ENCODE results near the gene IL20. TPM values are rescaled to one million over a fixed set of nuclear protein-coding genes. Genes with fewer than 3 reads are reported as not detected.

IL20 gene
- total RNA-seq, 1 donor from 2014 or later: not detected

GRCh38 chr1:206867716-206868115, 2.3 kb downstream of the IL20 start:
- Histone ChIP-seq H3K4me1 (peaks cover 7% of the 10 kb centered on the region), H3K27me3 (ENCODE audit: low read depth) (no peaks in the 10 kb centered on the region), H3K4me3 (no peak overlapping the region), H3K9me3 (no peaks in the 10 kb centered on the region), H3K27ac (no peak overlapping the region), H3K36me3 (no peaks in the 10 kb centered on the region)
- ATAC-seq (no peak), DNase-seq (no peak)
- TF ChIP-seq CTCF (IDR thresholded peaks at IDR 0.05): no peak
- intact Hi-C loops (cut with DNase I): loop anchor here (10.0 kb wide), 1 partner anchor 47 kb away; no protein-coding TSS in a partner anchor

- H3K27me3 ChIP-seq (ENCODE audit: low read depth): no peaks in the 10 kb centered on the region
- no peak overlapping the region for H3K4me3 ChIP-seq
- intact Hi-C loops (cut with DNase I): loop anchor here (10.0 kb wide), 1 partner anchor 47 kb away; no protein-coding TSS in a partner anchor
- H3K36me3 ChIP-seq: no peaks in the 10 kb centered on the region
- peaks cover 7% of the 10 kb centered on the region for H3K4me1 ChIP-seq
- ATAC-seq (no peak), DNase-seq (no peak)
- no peaks in the 10 kb centered on the region for H3K9me3 ChIP-seq
- H3K27ac ChIP-seq: no peak overlapping the region
- TF ChIP-seq CTCF (IDR thresholded peaks at IDR 0.05): no peak
Measured at GRCh38 chr1:206868264-206868663, 2.8 kb downstream of the IL20 start.

- Histone ChIP-seq H3K4me3 (no peak overlapping the region), H3K9me3 (peaks cover under 1% of the 10 kb centered on the region), H3K4me1 (no peaks in the 10 kb centered on the region), H3K27ac (no peak overlapping the region), H3K36me3 (no peaks in the 10 kb centered on the region), H3K27me3 (ENCODE audit: low read depth) (no peaks in the 10 kb centered on the region)
- intact Hi-C loops (cut with DNase I): no loop called here
- DNase-seq (no peak), ATAC-seq (no peak)
- TF ChIP-seq CTCF (IDR thresholded peaks at IDR 0.05): no peak
Measured at GRCh38 chr1:206872139-206872538, 6.7 kb downstream of the IL20 start.

GRCh38 chr1:206873603-206874188, 8.3 kb downstream of the IL20 start:
- Histone ChIP-seq H3K9me3 (peaks cover 16% of the 10 kb centered on the region), H3K27me3 (ENCODE audit: low read depth) (no peaks in the 10 kb centered on the region), H3K4me1 (no peaks in the 10 kb centered on the region), H3K36me3 (no peaks in the 10 kb centered on the region), H3K4me3 (no peak overlapping the region), H3K27ac (no peak overlapping the region)
- TF ChIP-seq CTCF (IDR thresholded peaks at IDR 0.05): no peak
- ATAC-seq (peak; percentile 74 to 79), DNase-seq (no peak)
- intact Hi-C loops (cut with DNase I): no loop called here

- H3K4me3 ChIP-seq: no peak overlapping the region
- TF ChIP-seq CTCF (IDR thresholded peaks at IDR 0.05): no peak
Measured at GRCh38 chr1:206875752-206876377, 10.4 kb downstream of the IL20 start.

More at GRCh38 chr1:206875752-206876377, 10.4 kb downstream of the IL20 start:
- DNase-seq (no peak), ATAC-seq (no peak)
- peaks cover 19% of the 10 kb centered on the region for H3K9me3 ChIP-seq
- no peaks in the 10 kb centered on the region for H3K27me3 ChIP-seq (ENCODE audit: low read depth)
- intact Hi-C loops (cut with DNase I): no loop called here
- H3K36me3 ChIP-seq: no peaks in the 10 kb centered on the region
- no peaks in the 10 kb centered on the region for H3K4me1 ChIP-seq
- H3K27ac ChIP-seq: no peak overlapping the region
